Stimulated activated naive CD8-positive, alpha-beta T cell treated with anti-CD3 and anti-CD28 coated beads, Interleukin-15, Interleukin-2, amounts not matched to agents 100 U/mL and 50 U/mL, for 24 hours (primary cell): ENCODE results near the gene H3-3A.

Experiments used
- ATAC-seq: fragments of 150-1000 bp; cut with Tn5 transposase; one replicate; pipeline ENCODE4 v1.10.0; 2021
- DNase-seq: peaks from one replicate; pipeline ENCODE4 v3.0.0; 2021

Gene H3-3A

DNA sequence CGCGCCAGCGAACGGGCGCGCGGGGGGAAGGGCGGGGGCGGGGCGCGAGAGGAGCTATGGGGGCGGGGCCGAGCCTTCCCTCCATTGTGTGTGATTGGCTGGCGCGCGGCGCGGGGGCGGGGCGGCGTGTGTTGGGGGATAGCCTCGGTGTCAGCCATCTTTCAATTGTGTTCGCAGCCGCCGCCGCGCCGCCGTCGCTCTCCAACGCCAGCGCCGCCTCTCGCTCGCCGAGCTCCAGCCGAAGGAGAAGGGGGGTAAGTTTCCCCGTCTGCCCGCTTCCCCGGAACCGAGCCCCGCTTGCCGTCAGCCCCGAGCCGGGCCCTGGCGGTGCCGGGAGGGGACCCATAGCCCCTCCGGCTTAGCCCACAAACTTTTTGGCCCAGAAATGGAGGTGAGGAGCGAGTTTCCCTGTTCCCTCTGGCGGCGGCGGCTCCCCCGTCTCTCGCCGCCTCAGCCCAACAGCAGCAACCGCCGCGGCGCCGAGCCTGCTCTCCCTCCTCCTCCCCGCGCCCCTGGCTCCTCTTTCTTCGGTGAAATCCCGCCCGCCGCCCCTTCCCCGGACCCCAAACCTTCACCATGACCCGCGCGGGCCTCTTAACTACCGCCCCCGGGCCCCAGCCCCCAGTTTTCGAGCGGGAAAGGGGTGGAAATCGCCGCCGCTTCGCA is at the start of gene H3-3A:
H3-3A (plus strand) TSS at position 159 of the 666 bp plus-strand sequence. CDS start 1,636 bp downstream, outside the sequence.
- DNase-seq, result peak; percentile 99
- peak; percentile 90 for ATAC-seq

DNA sequence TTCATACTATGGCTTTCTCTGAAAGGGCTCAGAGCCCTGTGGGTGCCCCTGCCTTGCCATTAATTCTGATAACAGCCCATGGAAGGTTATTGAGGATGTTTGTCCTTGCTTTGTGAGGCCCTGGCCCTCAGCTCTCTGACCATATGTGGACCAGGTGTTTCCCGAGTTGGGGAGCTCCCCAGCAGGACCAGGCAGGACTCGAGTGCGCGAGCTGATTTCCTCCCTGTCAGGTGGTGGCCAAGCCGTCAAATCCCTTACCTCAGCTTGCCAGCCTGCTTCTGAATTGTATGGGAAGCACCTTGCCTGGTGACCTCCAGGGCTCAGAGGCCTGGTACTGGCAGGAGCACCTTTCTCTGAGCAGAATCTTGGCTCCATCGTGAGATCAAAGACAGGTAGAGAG is 45.4 kb upstream of the H3-3A start:
- ATAC-seq (no peak), DNase-seq (no peak)

DNA sequence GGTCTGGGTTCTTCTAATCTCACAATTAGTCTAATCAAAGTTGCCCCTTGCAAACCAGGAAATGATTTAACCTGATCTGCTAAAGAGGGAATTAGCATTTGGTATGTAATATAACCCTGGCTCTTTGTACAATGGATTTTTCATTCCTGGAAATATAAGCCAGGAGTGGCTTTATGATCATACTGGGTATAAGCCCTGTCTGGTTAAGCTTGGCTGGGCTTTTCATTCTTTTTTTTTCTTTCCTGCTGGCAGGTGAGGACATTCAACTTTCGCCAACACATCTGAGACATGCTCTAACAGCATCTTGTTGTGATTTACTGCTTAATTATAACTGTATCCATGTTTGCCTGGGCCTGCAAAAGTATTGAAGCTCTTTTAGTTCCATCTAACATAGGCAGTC is 42.9 kb upstream of the H3-3A start:
- ATAC-seq, result no peak

DNA sequence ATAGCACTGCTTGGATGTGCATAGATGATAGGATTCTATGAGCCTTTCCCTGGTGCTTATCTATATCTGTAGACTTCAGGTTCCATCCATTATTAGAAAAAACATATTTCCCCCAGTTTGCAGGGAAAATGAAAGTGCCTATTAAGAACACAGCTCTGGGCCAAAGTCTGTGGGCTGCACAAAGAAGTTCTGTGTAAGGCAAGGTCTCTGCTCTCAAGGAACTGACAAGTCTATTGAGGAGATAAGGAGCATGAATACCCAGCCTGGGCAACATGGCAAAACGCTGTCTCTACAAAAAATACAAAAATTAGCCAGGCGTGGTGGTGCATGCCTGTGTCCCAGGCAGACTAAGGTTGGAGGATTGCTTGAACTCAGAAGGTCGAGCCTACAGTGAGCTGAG is 41.1 kb upstream of the H3-3A start:
- ATAC-seq, result no peak
- DNase-seq, result no peak

More for the DNA sequence above, 42.9 kb upstream of the H3-3A start:
- no peak for DNase-seq

DNA sequence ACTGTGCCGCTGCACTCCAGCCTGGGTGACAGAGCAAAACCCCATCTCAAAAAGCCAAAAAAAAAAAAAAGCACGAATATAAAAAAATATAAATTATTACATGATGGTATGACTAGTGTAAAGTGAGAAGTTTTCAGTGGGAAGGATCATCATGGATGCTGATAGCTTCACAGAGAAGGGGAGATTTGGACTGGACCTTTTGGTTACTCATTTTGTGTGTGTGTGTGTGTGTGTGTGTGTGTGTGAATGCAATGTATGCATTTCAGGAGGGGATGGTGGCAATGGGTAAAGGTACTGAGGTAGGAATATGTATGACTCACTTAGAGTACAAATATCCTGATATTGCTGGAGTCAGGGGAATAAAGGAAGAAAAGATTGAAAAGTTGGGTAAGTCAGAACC is 40.7 kb upstream of the H3-3A start:
- ATAC-seq, result no peak
- no peak for DNase-seq

DNA sequence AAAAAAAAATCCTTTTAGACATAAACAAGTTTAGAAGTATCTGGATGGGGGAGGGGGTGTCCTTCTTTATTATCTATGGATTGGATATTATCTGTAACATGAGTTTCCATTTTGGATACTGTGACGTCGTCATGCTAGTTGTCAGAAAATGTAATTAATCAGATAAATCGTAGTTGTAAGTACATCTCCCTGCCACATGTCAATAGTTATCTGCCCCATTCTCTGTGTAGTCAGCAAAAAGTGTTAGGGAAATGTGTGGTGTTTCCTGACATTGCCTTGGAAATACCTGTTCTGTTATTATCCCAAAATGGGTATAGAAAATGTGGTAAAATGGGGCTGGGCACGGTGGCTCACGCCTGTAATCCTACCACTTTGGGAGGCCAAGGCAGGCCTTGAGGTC is 38.8 kb upstream of the H3-3A start:
- DNase-seq (no peak), ATAC-seq (no peak)

DNA sequence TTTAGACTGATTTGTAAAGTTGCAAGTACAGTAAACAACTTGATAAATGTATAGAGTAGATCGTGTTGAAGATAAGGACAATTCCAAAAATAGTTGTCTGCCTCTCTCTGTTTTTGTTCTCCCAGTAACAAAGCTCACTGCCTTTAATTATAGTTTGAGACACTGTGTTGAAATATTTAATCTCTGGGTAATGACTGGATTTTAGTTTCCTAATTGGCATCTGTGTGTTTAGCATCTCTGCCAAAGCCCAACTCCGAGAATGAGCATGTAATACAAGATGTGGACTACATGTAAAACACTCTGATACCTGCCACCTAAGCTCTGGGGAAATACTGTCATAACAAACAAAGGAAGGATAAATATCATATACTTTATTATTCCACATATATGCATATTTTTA is 35.7 kb upstream of the H3-3A start:
- ATAC-seq (no peak), DNase-seq (no peak)

DNA sequence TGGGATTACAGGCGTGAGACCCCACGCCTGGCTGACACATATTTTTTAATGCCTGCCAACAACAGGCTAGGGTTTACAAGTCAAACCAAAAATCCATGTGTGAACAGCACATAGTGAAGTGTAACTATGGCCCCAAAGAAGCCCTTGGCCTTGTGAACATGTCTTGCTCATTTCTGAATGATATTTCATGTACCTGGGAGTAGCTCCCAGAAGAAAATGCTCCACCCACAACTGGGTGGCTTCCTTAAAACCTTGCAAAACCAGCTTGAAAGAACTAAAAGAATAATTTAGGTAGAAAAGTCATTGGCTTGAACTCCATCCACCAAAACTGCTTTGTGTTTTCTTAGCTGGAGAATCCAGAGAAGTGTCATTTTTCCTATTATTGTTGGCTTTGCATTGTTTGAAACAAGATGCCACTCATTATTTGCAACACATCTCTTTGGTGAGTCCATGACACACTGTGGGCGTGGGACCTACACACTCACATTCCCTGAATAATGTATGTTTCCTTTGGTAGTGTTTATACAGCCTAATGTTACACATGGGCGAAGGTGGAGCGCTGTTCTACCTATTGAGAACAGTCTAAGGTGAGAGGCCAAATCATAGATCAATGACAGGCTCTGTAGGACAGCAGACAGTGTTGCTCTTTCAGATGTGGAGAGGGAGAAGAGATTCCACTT is 34.8 kb upstream of the H3-3A start:
- DNase-seq (no peak), ATAC-seq (no peak)

DNA sequence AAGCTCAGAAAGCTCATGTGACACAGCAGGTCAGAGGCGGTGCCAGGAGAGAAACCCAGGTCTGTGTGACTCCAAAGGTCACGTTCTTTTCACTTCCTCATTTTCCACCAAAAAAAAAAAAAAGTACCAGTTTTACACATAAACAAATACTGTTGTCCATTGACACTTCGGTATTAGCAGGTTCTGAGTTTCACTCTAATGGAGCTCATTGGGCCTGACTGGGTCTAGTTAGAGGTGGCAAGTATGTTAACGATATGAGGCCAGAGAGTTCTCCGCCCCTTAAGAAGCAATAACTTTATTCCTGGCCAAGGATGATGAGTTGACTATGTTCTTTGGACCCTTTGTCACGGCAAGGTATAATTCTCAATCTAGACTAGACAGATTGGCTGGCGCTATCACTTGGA is 33.4 kb upstream of the H3-3A start:
- DNase-seq, result peak; percentile 17
- peak; percentile 52 for ATAC-seq

DNA sequence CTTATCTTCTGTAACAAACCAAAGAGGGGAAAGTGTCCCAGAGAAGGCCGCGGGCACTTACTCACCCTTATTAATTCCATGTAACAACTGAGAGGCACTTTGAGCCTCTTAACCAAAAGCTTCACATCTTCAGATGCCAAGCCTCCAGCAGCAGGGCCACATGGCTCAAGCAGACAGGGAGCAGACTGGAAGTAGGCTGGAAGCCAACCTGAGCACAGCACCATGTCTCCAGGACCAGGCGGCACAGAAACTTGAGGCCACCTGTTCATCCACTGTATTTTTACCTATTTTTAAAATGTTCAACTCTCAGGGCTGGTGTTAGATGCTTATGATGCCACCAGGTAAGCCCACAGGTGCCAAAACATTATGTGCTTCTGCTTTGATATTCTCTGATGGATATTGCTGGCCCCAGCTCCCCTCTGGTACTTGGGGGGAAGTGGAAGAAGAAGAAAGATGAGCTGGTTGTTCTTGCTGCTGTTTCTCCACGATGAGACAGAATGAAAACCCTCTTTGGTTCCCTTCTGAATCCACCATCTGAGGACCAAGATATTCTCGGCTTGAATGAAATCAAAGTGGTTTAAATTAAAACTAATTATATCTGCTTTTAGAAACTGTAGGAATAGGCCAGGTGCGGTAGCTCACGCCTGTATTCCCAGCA is 32.8 kb upstream of the H3-3A start:
- ATAC-seq (no peak), DNase-seq (no peak)

DNA sequence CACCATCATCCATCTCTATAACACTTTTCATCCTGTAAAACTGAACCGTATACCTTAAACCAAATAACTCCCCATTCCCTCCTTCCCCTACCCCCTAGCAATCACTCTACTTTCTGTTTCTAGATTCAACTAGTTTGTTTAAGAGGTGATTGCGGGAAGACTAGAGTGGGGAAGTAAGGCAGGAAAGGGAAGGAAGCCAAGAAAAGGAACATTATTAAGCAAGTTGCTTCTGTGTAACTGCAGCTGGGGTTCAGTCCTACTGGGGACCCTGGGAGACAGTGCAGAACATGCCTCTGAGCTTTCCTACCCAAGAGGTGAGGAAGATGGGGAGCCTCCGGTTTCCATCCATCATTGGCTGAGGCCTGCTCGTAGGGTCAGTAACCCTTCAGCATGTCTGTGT is 28.9 kb upstream of the H3-3A start:
- DNase-seq, result no peak
- ATAC-seq, result no peak

DNA sequence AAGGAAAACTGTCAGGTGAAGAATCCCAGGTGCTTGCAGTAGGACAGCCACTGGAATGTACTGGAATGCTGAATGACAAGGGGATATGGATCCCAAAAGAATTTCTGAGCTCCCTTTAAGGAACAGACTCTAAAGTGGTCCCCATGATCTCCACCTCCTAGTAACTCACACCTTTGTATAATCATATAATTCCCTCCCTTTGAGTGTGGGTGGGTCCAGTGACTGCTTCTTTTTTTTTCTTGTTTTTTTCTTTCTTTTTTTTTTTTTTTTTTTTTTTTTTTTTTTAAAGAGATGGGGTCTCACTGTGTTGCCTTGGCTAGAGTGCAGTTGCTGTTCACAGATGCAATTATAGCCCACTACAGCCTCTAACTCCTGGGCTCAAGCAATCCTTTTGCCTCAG is 28.5 kb upstream of the H3-3A start:
- ATAC-seq (no peak), DNase-seq (no peak)

DNA sequence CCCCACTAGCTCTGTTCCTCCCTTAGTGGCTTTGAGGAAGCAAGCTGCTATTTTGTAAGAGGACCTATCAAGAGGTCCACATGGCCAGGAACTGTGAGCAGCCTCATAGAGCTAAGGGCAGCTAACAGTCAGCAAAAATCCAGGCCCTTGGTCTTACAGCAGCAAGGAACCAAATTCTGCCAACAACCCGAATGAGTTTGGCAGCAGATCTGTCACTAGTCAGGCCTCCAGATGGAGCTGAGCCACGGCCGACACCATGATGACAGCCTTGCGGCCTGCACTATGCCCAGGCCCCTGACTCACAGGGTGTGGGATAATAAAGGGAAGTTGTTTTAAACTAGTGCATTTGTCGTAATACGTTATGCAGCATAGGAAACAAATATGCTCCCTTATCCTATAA is 28.0 kb upstream of the H3-3A start:
- ATAC-seq, result no peak
- no peak for DNase-seq

DNA sequence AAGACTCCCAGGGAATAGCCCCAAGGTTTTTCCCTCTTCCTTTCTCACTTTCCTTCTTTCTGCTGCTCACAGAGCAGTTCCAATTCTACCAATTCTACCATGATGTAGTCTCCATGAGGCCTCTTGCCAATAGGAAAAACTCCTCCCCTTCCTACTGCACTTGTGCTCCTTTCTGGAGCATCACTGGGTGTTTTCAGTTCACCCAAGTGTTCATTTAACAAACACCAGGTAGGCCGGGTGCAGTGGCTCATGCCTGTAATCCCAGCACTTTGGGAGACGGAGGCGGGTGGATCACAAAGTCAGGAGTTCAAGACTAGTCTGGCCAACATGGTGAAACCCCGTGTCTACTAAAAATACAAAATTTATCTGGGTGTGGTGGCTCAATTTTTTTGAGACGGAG is 26.6 kb upstream of the H3-3A start:
- DNase-seq (no peak), ATAC-seq (no peak)

DNA sequence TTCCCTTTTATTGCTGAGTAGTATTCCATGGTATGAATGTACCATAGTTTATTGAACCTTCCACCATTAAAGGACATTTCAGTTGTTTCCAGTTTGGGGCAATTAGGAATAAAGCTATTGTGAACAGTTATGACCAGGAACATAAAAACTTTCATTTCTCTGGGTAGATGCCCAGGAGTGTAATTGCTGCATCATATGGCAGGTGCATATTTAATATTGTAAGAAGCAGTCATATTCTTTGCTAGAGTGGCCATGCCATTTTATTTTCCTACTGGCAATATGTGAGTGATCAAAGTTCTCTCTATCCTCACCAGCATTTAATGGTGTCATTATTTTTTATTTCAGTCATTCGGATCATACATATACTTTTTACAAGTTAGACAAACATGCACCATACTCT is 23.9 kb upstream of the H3-3A start:
- DNase-seq, result no peak
- no peak for ATAC-seq

DNA sequence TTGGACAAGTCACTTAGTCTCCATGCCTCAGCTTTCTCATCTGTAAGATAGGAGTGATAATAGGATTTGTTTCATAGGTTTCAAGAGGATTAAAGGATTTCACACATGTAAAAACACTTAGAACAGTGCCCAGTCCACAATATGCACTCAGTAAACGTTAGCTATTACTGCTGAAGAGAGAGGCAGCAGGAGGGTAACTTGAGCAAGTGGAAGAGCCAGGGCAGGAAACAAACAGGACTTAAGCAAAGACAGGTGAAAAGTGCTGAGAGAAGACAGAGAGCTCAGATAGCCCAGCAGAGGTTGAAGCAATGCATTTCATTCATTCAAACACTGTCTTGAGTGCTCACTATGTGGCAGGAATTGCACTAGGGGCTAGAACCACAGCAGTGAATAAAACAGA is 21.1 kb upstream of the H3-3A start:
- no peak for ATAC-seq
- no peak for DNase-seq

DNA sequence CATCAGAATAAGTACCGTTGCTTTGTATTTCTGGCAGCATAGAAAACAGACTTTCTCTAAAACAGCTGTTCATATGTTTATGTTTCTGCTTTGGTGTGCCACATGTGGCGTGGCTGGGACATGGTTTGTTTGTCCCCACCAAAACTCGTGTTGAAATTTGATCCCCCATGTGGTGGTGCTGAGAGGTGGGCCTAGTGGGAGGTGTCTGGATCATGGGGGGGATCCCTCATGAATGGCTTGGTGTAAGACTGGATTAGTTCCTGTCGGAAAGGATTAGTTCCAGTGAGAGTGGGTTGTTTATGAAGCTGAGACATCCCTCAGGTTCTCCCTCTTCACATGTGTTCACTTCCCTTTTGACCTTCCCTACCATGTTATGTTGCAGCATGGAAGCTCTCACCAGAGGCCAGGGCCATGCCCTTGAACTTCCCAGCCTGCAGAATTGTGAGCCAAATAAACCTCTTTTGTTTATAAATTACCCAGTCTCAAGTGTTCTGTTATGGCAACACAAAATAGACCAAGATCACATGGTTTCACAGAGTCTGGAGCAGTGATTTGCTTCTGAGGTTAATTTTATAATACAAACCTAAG is 17.9 kb upstream of the H3-3A start:
- ATAC-seq (no peak), DNase-seq (no peak)

DNA sequence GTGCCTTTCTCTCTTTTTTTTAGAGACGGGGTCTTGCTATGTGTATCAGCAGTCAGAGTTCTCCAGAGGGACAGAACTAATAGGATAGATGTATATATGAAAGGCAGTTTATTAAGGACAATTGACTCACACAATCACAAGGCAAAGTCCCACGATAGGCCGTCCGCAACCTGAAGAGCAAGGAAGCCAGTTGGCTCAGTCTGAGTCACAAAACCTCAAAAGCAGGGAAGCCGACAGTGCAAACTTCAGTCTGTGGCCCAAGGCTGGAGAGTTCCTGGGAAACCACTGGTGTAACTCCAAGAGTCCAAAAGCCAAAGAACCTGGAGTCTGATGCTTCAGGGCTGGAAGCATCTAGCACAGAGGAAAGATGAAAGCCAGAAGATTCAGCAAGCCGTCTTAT is 16.3 kb upstream of the H3-3A start:
- no peak for ATAC-seq
- DNase-seq, result no peak

DNA sequence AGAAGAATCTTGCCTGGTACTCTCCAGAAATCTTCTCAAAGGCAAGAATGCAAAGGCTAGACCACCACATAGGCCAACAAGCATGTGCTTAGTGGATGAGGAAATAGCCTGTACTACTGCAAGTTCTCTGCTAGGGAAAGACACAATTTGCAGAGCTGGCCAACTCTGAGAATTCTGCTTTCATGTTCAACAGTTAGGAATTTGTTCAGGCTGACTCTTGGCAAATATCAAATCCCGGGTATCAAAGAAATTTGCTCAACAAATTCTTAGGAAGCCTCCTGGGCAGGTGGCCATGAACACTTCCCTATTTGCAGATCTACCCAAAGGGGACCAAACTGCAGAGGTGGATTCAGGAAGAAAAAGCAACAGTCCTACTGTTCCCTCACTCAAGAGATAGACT is 15.0 kb upstream of the H3-3A start:
- DNase-seq (no peak), ATAC-seq (no peak)

DNA sequence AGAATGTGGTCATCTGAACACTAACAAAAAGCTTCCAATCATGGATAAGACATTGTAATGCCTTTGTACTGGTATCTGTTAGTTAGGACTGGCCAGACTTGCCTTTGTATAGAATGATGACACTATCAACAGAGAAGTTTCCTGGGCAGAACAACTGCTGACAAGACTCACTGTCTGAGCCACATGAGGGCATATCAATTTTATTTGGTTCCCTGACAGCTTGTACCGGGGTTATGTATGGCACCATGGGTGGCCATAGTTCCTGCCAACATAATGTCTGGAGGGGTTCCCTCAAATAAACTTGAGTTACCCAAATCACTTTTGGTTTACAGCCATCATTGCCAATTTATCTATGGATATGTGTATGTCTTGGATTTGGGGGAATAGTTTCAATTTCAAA is 13.6 kb upstream of the H3-3A start:
- DNase-seq, result no peak
- no peak for ATAC-seq

DNA sequence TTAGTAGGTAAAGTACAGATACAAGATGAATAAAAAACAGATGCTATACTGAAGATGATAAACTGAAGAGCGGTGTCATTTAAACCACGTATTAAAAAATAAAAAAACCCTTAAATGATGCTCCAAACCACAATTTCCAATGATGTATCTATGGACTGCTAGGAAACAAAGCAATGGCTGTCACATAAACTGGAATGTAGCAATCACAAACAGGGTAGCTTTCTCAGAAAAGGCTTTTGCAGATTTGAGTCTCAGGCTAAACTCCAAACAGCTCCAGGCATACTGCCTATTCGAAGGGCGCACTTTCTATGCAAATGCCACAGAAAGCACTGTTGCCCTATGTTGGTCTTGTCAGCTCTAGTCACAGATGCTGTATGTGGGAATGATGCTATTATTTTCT is 12.4 kb upstream of the H3-3A start:
- DNase-seq, result no peak
- no peak for ATAC-seq

DNA sequence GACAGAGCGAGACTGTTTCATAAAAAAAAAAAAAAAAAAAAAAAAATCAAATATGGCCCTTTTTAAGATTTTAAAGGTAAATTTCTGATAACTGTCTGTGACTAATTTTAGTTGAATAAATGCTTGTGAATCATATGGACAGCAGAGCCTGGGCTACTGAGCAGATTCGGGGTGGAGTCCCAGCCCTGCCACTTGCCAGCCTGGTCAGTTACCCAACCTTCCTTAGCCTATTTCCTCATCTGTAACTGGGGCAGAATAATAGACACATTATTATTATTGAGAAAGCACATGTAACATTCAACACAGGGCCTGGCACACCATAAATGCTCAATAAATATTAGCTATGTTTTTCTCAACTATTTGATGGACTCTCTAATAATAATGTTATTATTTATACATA is 11.2 kb upstream of the H3-3A start:
- DNase-seq (no peak), ATAC-seq (no peak)

DNA sequence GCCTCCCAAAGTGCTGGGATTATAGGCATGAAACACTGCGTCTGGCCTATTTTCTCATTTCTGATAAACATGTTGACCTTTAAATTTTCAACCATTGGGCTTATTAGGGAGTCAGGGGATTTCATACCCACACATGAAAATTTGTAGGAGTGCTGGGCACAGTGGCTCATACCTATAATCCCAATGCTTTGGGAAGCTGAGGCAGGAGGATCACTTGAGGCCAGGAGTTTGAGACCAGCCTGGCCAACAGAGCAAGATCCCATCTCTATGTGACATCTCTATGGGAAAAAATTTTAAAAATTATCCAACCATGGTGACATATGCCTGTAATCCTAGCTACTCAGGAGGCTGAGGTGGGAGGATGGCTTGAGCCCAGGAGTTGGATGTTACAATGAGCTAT is 10.5 kb upstream of the H3-3A start:
- no peak for ATAC-seq
- no peak for DNase-seq
